Measurements from ENCODE around the gene PNPLA2.

Gene PNPLA2

DNA sequence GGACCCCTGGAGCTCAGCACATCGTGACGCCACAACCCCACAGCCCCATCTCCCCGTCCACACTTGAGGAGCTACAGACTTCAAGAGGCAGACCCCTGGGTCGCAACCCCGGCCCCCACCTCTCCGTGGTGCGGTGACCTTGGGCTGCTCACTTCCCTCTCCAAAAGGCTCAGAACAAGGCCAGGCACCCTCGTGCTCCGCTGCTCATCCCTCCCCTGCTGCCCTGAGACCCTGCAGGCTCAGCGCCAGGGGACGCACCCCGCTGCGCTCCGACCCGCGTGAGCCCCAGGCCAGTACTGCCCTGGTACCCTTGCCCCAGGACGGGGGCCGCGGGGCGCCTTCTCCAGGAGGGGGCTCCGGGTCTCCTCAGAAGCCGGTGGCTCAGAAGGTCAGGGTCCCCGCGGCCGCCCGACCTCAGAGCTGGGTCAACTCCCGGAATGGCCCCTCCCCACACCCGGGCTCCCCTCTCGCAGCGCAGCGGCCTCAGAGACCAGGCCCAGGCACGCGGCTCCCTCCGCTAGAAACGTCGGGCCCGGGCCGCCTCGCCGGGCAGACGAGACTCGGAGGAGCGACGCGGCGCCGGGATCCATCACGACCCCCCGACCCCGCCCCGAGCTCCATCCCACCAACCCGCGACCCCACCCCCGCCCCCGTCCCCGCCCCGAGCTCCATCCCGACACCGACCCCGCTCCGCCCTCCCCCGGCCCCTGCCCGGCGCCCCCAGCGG lies 42.0 kb upstream of the PNPLA2 start:
- H3F3A ChIP-seq (ENCODE audit: insufficient read depth, low read length) = no peaks in the 10 kb centered on the region
- H3K36me3 ChIP-seq (ENCODE audit: insufficient read depth, low read length) = peaks cover 48% of the 10 kb centered on the region
- no peaks in the 10 kb centered on the region for H3K9me3 ChIP-seq (ENCODE audit: low read length)
- H3K79me2 ChIP-seq (ENCODE audit: insufficient read depth, low read length) = peaks cover 19% of the 10 kb centered on the region
- H3K27me3 ChIP-seq (ENCODE audit: insufficient read depth, low read length) = no peaks in the 10 kb centered on the region
- peaks cover 42% of the 10 kb centered on the region for H3K4me1 ChIP-seq (ENCODE audit: insufficient read depth, low read length, severe bottlenecking)
- no peak overlapping the region for H2AFZ ChIP-seq (ENCODE audit: low read length)
- peak overlapping the region; percentile 84 for H3K4me2 ChIP-seq (ENCODE audit: low read length)
- no peaks in the 10 kb centered on the region for H4K20me1 ChIP-seq (ENCODE audit: insufficient read depth, low read length)
- H3K27ac ChIP-seq (ENCODE audit: low read depth, low read length, poor library complexity, severe bottlenecking) = peak overlapping the region; percentile 26
- H3K9me2 ChIP-seq (ENCODE audit: low read depth, low read length) = no peaks in the 10 kb centered on the region
- TF ChIP-seq EZH2 (IDR thresholded peaks at IDR 0.05; ENCODE audit: borderline replicate concordance, low read length) = no peak
- TF ChIP-seq, protein P1, sequence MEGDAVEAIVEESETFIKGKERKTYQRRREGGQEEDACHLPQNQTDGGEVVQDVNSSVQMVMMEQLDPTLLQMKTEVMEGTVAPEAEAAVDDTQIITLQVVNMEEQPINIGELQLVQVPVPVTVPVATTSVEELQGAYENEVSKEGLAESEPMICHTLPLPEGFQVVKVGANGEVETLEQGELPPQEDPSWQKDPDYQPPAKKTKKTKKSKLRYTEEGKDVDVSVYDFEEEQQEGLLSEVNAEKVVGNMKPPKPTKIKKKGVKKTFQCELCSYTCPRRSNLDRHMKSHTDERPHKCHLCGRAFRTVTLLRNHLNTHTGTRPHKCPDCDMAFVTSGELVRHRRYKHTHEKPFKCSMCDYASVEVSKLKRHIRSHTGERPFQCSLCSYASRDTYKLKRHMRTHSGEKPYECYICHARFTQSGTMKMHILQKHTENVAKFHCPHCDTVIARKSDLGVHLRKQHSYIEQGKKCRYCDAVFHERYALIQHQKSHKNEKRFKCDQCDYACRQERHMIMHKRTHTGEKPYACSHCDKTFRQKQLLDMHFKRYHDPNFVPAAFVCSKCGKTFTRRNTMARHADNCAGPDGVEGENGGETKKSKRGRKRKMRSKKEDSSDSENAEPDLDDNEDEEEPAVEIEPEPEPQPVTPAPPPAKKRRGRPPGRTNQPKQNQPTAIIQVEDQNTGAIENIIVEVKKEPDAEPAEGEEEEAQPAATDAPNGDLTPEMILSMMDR (IDR thresholded peaks at IDR 0.05; ENCODE audit: low read length) = peak; percentile 11; the same call in 1 of the 2 replicates
- peak overlapping the region; percentile 83 for H3K9ac ChIP-seq (ENCODE audit: low read length)
- H3K4me3 ChIP-seq (ENCODE audit: low read depth, low read length, poor library complexity, severe bottlenecking) = peak overlapping the region; percentile 93

DNA sequence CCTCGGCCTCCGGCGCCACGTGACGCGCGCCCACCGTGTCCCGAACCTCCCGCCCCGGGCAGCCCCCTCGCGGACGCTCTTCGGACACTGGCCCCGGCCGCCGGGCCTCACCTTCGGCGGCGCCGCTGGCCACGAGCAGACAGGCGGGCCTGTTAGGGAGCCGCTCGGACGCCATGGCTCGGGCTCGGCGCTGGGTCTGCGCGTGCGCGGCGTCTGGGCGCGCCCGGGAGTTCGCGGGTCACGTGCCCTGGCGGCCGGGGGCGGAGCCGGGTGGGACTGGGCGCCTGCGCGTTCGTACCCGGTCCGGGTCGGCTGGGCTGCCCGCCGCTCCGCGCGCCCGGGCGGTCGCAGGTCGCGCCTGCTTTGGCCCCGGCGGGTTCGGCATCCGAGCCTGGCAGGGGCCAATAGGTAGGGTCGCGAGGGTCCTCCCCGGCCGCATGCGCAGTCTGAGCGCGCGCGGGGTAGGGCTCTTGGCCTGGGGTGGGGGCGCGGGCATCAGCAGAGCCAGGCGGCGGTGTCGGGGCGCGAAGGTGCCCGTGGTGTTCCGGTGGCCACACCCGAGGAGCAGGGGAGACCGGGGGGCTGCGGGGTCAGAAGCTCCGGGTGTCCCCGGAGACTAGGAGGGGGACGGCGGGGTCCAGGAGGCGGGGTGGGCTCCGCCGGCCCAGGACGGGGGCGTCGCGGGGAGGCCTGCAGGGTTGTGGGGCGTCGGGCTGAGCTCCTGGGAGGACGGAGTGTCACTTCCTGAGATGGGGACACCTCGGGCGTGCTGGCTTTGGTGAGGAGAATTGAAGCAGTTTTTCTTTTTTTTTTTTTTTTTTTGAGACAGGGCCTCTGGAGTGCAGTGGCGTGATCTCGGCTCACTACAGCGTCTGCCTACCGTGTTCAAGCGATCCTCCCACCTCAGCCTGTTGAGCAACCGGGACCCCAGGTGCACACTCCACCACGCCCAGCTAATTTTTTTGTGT lies 41.1 kb upstream of the PNPLA2 start, which contains the start of gene GATD1:
Gene GATD1 (minus strand): TSS at position 200 of the 968 bp plus-strand sequence. CDS start 25 bp downstream, at position 175.
- no peaks in the 10 kb centered on the region for H3F3A ChIP-seq (ENCODE audit: insufficient read depth, low read length)
- peak within 1 kb of the TSS; percentile 83 for H3K9ac ChIP-seq (ENCODE audit: low read length)
- H2AFZ ChIP-seq (ENCODE audit: low read length) = no peak within 1 kb of the TSS
- peaks cover 44% of the 10 kb centered on the region for H3K4me1 ChIP-seq (ENCODE audit: insufficient read depth, low read length, severe bottlenecking)
- H3K4me3 ChIP-seq (ENCODE audit: low read depth, low read length, poor library complexity, severe bottlenecking) = peak within 1 kb of the TSS; percentile 93
- H3K27me3 ChIP-seq (ENCODE audit: insufficient read depth, low read length) = no peaks in the 10 kb centered on the region
- H3K36me3 ChIP-seq (ENCODE audit: insufficient read depth, low read length) = peaks cover 49% of the 10 kb centered on the region
- no peaks in the 10 kb centered on the region for H3K9me2 ChIP-seq (ENCODE audit: low read depth, low read length)
- H3K9me3 ChIP-seq (ENCODE audit: low read length) = no peaks in the 10 kb centered on the region
- no peaks in the 10 kb centered on the region for H4K20me1 ChIP-seq (ENCODE audit: insufficient read depth, low read length)
- no peak for TF ChIP-seq EZH2 (IDR thresholded peaks at IDR 0.05; ENCODE audit: borderline replicate concordance, low read length)
- TF ChIP-seq, protein P1 (IDR thresholded peaks at IDR 0.05; ENCODE audit: low read length) = no peak
- peak within 1 kb of the TSS; percentile 84 for H3K4me2 ChIP-seq (ENCODE audit: low read length)
- peak within 1 kb of the TSS; percentile 26 for H3K27ac ChIP-seq (ENCODE audit: low read depth, low read length, poor library complexity, severe bottlenecking)
- peaks cover 19% of the 10 kb centered on the region for H3K79me2 ChIP-seq (ENCODE audit: insufficient read depth, low read length)

DNA sequence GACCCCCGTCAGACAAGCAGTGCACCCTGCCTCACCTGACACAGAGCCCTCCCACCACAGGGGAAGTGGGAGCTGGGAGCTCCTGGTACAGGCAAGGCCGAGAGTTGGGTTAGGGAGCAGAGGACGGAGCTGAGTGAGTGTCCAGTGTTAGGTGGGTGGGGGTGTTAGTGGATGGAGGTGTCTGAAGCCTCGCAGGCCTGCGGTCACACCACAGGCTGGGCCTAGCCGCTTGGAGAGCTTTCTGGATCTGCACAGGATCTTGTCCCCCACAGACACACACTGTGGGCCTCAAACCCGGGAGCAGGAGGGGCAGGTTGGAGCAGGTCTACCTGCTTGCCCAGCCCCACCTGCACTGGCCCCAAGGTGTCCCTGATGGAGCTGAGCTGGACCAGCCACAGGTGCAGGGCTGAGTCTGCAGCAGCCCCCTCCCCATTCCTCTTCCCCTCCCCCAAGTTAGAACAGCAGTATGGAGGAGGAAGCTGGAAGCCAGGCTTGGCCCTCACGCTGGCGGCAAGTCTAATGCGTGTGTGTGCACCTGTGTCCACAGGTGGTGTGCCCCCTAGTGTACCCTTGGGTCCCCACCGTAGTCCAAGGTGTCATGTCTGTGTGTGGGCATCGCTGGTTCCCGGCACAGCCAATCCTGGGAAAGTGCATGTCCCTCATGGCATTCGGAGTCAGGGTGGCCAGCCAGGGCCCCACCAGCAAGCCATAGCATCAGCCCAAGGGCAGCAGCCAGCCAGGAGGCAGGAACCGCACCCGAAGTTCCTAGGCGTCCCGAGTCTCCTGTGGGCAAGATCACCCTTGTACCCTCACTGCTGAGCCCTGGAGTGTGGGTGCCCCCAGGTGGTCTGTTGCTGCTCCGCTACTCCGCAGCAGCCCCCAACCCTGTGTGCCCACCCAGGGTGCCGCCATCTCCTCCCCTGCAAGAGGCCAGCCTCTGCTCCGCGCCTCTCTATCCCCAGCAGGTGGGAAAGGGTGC lies 39.4 kb upstream of the PNPLA2 start:
- H3K4me2 ChIP-seq (ENCODE audit: low read length) = peak overlapping the region; percentile 33; the same call in 1 of the 2 replicates

More for the DNA sequence above, 39.4 kb upstream of the PNPLA2 start:
- H3K36me3 ChIP-seq (ENCODE audit: insufficient read depth, low read length) = peaks cover 47% of the 10 kb centered on the region
- H3K9me2 ChIP-seq (ENCODE audit: low read depth, low read length) = no peaks in the 10 kb centered on the region
- H2AFZ ChIP-seq (ENCODE audit: low read length) = no peak overlapping the region
- no peaks in the 10 kb centered on the region for H3K27me3 ChIP-seq (ENCODE audit: insufficient read depth, low read length)
- H3K9ac ChIP-seq (ENCODE audit: low read length) = no peak overlapping the region; the same call in 1 of the 2 replicates
- TF ChIP-seq EZH2 (IDR thresholded peaks at IDR 0.05; ENCODE audit: borderline replicate concordance, low read length) = no peak
- TF ChIP-seq, protein P1 (IDR thresholded peaks at IDR 0.05; ENCODE audit: low read length) = peak; percentile 22; the same call in 1 of the 2 replicates
- H3K79me2 ChIP-seq (ENCODE audit: insufficient read depth, low read length) = peaks cover 19% of the 10 kb centered on the region
- peaks cover 44% of the 10 kb centered on the region for H3K4me1 ChIP-seq (ENCODE audit: insufficient read depth, low read length, severe bottlenecking)
- no peak overlapping the region for H3K27ac ChIP-seq (ENCODE audit: low read depth, low read length, poor library complexity, severe bottlenecking)
- no peaks in the 10 kb centered on the region for H3K9me3 ChIP-seq (ENCODE audit: low read length)
- H4K20me1 ChIP-seq (ENCODE audit: insufficient read depth, low read length) = no peaks in the 10 kb centered on the region
- no peak overlapping the region for H3K4me3 ChIP-seq (ENCODE audit: low read depth, low read length, poor library complexity, severe bottlenecking)
- H3F3A ChIP-seq (ENCODE audit: insufficient read depth, low read length) = no peaks in the 10 kb centered on the region
